Thyroid gland (tissue), 4 donors: ENCODE results near the gene DTNBP1.

Source experiments
- CTCF ChIP-seq, 6 experiments: fragments of 200-600 bp in 3 of 6; fragments of 450-650 bp in 3 of 6; sonication (generic) in 3 of 6; IDR thresholded peaks; one replicate each; pipeline ENCODE4 v1.5.1; 2016 to 2019; ENCODE audit warnings: antibody characterized with exemption in 6 of 6, mild to moderate bottlenecking in 2 of 6, inconsistent platforms in 1 of 6, moderate library complexity in 1 of 6
- POLR2A ChIP-seq, 2 donors: fragments of 450-650 bp; IDR thresholded peaks; one replicate each; pipeline ENCODE4 v1.6.1; 2017; ENCODE audit warnings: antibody characterized with exemption in 2 of 2, mild to moderate bottlenecking in 2 of 2, moderate library complexity in 1 of 2

GRCh38 chr6:15510536-15511247, 152.1 kb downstream of the DTNBP1 start:
- TF ChIP-seq CTCF (IDR thresholded peaks at IDR 0.05) (no peak), POLR2A (IDR thresholded peaks at IDR 0.05) (no peak)
